HG03565 (cell line): Measurements from ENCODE around the gene ZNF433.
"Not testable (repeated sequence)": the region's sequence is repeated elsewhere in the genome, so short reads cannot be mapped to it uniquely, and the experiment has no call there.

Source experiments
- ATAC-seq: cut with Tn5 transposase; IDR thresholded peaks from one replicate; pipeline ENCODE4 v1.9.1; 2021; ENCODE audit warnings: mild to moderate bottlenecking, moderate library complexity; ENCODE audit not compliant: unreplicated experiment

Gene ZNF433

DNA sequence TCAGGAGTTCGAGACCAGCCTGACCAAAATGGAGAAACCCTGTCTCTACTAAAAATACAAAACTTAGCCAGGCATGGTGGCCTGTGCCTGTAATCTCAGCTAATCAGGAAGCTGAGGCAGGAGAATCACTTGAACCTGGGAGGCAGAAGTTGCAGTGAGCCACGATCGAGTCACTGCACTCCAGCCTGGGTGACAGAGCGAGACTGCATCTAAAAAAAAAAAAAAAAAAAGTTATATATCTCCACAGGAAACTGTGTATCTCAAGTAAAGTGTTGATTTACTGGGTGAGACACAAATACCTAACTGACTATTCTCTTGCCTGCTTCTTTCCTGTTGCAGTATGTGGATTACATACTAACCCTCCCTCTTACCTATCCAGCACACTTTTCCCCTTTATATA is 43.6 kb downstream of the ZNF433 start:
- ATAC-seq: not testable (repeated sequence)

DNA sequence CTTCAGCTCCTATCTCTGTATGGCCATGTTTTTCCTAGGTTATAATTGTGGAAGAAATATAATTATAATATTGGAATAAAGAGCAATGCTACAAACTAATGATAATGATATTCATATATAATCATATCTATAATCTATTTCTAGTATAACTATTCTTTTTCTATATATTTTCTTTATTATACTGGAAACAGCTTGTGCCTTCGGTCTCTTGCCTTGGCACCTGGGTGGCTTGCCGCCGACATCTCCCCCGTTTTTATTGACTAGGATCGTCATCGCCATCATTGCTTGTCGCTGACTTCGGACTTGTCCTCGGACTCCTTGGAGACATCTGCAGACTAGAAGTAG is 46.4 kb downstream of the ZNF433 start:
- no peak for ATAC-seq

DNA sequence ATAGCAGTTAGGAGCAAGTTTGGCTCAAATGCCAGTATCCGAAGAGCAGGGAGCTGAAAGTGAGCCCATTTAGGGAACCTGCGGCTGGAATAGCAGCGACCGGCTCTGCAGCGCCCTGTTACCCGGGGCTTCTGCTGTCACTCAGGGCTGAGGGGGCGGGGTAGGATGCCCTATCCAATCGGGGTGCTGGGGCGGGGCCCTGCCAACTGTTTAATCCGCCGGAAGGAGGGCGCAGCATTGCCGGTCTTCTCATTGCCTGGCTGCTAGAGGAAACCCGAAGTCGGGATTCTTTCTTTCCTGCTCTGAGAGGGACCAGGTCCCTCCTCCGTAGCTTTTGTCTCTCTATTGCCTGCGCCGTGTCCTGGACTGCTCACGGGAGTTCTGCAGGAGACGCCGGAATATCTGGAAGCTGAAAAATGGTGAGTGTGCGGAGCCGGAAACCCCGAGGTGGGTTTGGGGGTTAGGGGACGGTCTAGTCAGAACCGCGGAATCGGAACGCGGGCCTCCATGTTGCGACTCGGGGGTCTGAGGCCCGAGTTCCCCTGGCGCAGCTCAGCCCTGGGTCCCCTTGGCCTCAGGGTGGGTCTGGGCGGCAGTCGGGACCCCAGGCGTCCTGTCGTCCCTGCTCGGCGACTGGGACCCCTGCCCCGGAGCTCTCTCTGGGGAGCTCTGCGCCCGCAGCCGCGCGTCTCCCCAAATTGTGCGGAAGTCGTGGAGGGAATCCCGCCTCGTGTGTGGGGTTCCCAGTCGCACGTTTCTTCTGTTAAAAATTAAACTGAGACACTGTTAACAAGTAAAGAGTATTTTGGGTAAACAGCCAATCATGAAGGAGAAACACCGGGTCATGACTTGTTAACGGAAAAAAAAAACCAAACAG is 47.8 kb downstream of the ZNF433 start:
- peak; percentile 72 for ATAC-seq

DNA sequence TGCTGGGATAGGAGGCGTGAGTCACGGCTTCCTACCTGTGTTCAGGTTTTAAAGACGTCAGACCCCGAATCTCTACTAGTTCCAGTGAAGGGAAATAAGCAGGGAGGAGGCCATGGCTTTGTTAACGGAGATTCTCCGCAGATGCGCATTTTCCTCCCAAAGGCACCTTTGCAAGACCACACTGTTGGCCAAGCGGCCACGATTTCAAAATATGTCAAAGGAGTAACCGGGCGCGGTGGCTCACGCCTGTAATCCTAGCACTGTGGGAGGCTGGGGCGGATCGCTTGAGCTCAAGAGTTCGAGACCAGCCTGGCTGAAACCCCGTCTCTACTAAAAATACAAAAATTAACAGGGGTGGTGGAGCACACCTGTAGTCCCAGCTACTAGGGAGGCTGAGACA is 48.7 kb downstream of the ZNF433 start:
- no peak for ATAC-seq

DNA sequence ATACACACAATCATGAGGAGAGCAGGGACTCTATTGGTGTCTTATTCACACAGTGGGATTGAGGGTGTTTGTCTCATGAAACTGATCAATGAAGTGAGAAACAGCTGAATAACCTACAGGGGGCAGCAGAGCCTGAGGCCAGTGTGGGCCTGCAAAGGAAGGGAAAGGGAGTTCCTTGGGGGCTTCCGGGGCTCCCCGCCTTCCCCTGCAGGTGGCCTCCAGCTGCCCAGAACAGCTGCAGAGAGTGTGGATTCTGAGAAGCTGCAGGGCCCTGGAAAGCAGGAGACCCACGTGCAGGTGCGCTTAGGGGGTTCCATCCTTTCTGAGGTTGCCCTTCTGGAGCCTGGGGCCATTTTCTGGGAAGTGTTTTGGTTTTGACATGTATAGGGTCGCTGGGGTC is 50.5 kb downstream of the ZNF433 start:
- no peak for ATAC-seq

DNA sequence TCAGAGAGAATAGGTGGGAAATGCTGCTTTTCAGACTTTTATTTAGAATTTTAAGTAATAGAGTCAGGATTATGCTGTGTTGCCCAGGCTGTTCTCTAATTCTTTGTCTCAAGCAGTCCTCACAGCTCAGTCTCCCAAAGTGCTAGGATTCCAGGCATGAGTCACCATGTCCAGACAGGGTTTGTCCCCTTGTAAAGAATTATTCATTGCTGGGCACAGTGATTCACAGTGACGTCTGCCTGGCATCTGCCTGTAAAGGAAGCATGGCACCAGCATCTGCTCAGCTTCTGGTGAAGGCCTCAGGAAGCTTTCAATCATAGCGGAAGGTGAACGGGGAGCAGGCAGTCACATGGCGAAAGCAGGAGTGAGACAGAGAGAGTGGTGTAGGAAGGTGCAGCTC is 53.0 kb downstream of the ZNF433 start:
- no peak for ATAC-seq

DNA sequence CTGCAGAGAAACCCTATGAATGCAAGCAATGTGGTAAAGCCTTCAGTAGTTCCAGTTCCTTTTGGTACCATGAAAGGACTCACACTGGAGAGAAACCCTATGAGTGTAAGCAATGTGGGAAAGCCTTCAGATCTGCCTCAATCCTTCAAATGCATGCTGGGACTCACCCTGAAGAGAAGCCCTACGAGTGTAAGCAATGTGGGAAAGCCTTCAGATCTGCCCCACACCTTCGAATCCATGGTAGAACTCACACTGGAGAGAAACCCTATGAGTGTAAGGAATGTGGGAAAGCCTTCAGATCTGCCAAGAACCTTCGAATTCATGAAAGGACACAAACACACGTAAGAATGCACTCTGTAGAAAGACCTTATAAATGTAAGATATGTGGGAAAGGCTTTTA is 56.0 kb downstream of the ZNF433 start:
- no peak for ATAC-seq

DNA sequence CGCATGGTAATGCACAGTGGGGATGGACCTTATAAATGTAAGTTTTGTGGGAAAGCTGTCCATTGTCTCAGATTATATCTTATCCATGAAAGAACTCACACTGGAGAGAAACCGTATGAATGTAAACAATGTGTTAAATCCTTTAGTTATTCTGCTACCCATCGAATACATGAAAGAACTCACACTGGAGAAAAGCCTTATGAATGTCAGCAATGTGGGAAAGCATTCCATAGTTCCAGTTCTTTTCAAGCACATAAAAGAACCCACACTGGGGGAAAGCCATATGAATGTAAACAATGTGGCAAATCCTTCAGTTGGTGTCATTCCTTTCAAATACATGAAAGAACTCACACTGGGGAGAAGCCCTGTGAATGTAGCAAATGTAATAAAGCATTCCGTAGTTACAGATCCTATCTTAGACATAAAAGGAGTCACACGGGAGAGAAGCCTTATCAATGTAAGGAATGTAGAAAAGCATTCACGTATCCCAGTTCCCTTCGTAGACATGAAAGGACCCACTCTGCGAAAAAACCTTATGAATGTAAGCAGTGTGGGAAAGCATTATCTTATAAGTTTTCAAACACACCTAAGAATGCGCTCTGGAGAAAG is 56.9 kb downstream of the ZNF433 start:
- no peak for ATAC-seq

DNA sequence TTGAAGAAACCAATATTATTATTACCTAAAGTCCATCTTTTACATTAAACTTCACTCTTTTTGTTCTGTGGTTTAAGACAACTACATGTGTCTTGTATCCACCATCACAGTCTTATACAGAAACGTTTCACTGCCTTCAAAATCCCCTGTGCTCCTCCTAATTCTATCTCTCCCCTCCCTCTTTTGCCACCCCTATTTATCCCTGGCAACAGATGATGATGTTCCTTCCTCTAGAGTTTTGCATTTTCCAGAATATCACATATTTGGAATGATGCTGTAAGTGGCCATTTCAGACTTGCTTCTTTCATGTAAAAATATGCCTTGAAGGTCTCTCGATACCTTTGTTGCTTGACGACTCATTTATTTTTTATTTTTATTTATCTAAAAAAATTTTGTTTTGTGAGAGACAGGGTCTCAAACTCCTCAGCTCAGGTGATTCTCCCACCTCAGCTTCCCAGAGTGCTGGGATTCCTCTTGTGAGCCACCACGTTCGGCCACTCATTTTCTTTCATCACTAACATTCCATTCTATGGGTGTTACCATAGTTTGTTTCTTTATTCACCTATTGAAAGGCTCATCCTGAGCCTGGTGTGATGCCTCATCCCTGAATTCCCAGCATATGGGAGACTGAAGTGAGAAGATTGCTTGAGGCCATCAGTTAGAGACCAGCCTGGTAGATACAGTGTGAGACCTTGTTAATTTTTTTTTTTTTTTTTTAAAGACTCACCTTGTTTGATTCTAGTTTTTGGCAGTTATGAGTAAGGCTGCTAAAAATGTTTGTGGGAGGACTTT is 62.3 kb downstream of the ZNF433 start:
- no peak for ATAC-seq

DNA sequence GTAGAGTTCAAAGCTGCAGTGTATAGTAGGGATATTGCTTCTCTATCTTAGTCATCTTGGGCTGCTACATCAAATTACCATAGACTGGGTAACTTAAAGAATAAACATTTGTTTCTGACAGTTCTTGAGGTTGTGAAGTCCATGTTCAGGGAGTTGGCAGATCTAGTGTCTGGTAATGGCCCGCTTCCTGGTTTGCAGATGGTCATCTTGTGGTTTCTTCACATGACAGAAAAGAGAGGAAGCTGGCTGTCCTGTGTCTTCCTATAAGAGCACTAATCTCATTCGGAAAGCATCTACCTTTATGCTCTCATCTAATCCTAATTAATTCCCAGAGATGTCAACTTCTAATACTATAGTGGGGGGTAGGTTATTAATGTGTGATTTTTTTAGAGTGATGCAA is 64.4 kb downstream of the ZNF433 start:
- no peak for ATAC-seq

DNA sequence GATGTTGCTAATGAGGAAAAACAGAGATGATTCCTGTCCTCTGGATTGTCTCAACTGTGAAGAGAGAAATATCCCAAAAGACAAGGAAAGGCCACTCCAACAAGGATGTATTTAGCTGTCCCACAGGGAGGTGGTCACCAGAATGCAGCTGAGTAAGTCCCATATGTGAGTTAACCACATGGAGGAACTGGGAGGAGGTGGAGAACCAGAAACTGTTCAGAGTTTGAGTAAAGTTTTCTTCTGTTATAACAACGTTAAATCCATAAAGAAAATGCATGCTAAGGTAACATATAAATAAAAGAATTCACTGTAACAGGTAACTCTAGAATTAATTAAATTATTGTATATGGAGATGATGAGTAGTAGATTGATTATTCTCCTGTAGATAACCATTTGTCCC is 65.3 kb downstream of the ZNF433 start:
- ATAC-seq: no peak

DNA sequence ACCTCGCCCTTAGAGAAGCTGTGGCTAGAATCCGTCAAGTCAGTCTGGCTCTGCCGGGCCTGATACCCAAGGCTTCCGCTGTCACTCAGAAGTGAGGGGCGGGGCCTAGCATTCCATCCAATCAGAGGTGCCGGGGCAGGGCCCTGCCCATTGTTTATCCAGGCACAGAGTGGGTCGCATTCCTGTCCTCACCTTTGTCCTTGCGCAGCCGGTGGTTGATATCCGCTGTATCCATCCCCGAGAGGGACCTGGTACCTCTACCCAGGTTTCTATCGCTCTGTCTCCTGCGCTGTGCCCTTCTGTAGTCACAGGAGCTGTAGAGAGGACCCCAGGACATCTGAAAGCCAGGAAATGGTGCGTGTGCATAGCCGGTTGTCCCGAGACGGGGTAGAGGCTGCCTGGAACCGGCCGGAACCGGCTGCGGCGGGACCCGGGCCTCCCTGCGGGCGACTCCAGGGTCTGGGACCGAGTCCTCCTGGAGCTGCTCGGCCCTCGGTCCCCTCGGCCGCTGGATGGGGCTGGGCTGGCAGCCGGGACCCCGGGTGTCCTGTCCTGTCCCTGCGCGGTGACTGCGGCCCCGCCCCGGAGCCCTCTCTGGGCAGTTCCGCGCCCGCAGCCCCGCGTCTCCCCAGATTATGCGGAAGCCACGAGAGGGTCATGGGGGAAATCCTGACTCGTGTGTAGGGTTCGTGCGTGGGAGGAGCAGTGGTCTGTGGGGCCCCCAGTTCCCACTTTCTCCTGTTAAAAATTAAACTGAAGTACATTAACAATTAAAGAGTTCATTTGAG is 70.4 kb downstream of the ZNF433 start, which contains the start of gene ZNF763:
TSS of gene ZNF763 (plus strand) at position 183 of the 788 bp plus-strand sequence. CDS start at position 352, 169 bp downstream.
- peak; percentile 79 for ATAC-seq
